H1 (cell line): ENCODE measurements around the gene TSPAN16. TPM values are rescaled to one million over a fixed set of nuclear protein-coding genes. Genes with fewer than 3 reads are reported as not detected.

Source experiments
- CTCF ChIA-PET: fragments of 300-600 bp; sonication (Branson Sonifier 250); formaldehyde crosslinking; loops from one replicate; lab custom pipeline; 2021; ENCODE audit not compliant: partially characterized antibody; lab: Charles Lee
- POLR2A ChIA-PET: fragments of 300-600 bp; sonication (Branson Sonifier 250); formaldehyde crosslinking; loops from one replicate; lab custom pipeline; 2021; ENCODE audit warnings: inconsistent platforms; ENCODE audit not compliant: partially characterized antibody; lab: Charles Lee
- DNase-seq, 2 experiments: peaks; one replicate each; pipeline versions ENCODE4 v3.0.0 to v3.0.0-alpha.2; 2010 to 2022; ENCODE audit warnings: low spot score in 2 of 2, low read depth in 1 of 2, mixed read lengths in 1 of 2
- FAIRE-seq: peaks from 2 replicates; lab custom pipeline; 2011; peaks lifted over from hg19 to GRCh38; lab: Jason Lieb, UNC
- H2AFZ ChIP-seq: 2 replicates; pipeline ENCODE4 v1.8.1; 2012; ENCODE audit warnings: low read length, inconsistent platforms
- H2AK5ac ChIP-seq: 2 replicates; pipeline ENCODE4 v1.6.1; 2013; ENCODE audit warnings: low read depth, low read length
- H2BK120ac ChIP-seq: replicated peaks from 2 replicates; pipeline ENCODE3; 2013; ENCODE audit warnings: low read depth, low read length, inconsistent platforms
- H2BK12ac ChIP-seq: 2 replicates; pipeline ENCODE4 v1.6.1; 2013; ENCODE audit warnings: low read depth, low read length
- H2BK15ac ChIP-seq: 2 replicates; pipeline ENCODE4 v1.6.1; 2013; ENCODE audit warnings: low read length
- H2BK20ac ChIP-seq: 2 replicates; pipeline ENCODE4 v1.6.1; 2013; ENCODE audit warnings: low read length
- H2BK5ac ChIP-seq: 2 replicates; pipeline ENCODE4 v1.6.1; 2013; ENCODE audit warnings: low read depth, low read length
- H3K14ac ChIP-seq: 2 replicates; pipeline ENCODE4 v1.6.1; 2013; ENCODE audit warnings: inconsistent platforms; ENCODE audit not compliant: insufficient read length
- H3K18ac ChIP-seq: 2 replicates; pipeline ENCODE4 v1.6.1; 2013; ENCODE audit warnings: low read length; ENCODE audit errors: extremely low read depth
- H3K23ac ChIP-seq: 2 replicates; pipeline ENCODE4 v1.6.1; 2013; ENCODE audit warnings: inconsistent platforms; ENCODE audit not compliant: insufficient read length
- H3K23me2 ChIP-seq: 2 replicates; pipeline ENCODE4 v1.6.1; 2013; ENCODE audit warnings: low read depth, low read length
- H3K27ac ChIP-seq: 2 replicates; pipeline ENCODE4 v1.6.1; 2011; ENCODE audit warnings: low read depth, low read length, inconsistent platforms
- H3K27me3 ChIP-seq, 4 experiments: replicated peaks in 1 of 4; 1 replicate in 1 of 4; 2 replicates in 3 of 4; pipeline versions ENCODE4 v1.6.1 to v1.8.1; 2011 to 2013; ENCODE audit warnings: low read length in 3 of 4, mild to moderate bottlenecking in 3 of 4, inconsistent platforms in 2 of 4, mixed read lengths in 2 of 4, moderate library complexity in 1 of 4; ENCODE audit not compliant: control insufficient read depth in 3 of 4, insufficient read depth in 3 of 4; ENCODE audit errors: extremely low read depth in 1 of 4
- H3K36me3 ChIP-seq, 4 experiments: 2 replicates each; pipeline versions ENCODE4 v1.6.1 to v1.8.1; 2011 to 2013; ENCODE audit warnings: mild to moderate bottlenecking in 4 of 4, low read length in 3 of 4, moderate library complexity in 2 of 4, control low read depth in 1 of 4, inconsistent platforms in 1 of 4; ENCODE audit not compliant: insufficient read depth in 4 of 4, control insufficient read depth in 2 of 4
- H3K4ac ChIP-seq: replicated peaks from 2 replicates; pipeline ENCODE3; 2013; ENCODE audit warnings: low read length, low read depth, mixed read lengths, inconsistent platforms; ENCODE audit not compliant: insufficient read length
- H3K4me1 ChIP-seq, 4 experiments: replicated peaks in 1 of 4; 1 replicate in 1 of 4; 2 replicates in 3 of 4; pipeline versions ENCODE4 v1.6.1 to v1.8.1; 2011 to 2013; ENCODE audit warnings: low read length in 3 of 4, inconsistent platforms in 2 of 4, mixed read lengths in 1 of 4; ENCODE audit not compliant: insufficient read depth in 4 of 4, control insufficient read depth in 3 of 4
- H3K4me2 ChIP-seq, 2 experiments: 2 replicates each; pipeline versions ENCODE4 v1.6.1 to v1.8.1; 2011 to 2013; ENCODE audit warnings: low read depth in 2 of 2, low read length in 2 of 2, control low read depth in 1 of 2, inconsistent platforms in 1 of 2, mild to moderate bottlenecking in 1 of 2; ENCODE audit not compliant: insufficient read depth in 1 of 2
- H3K4me3 ChIP-seq, 4 experiments: fragments of 200-600, 300-600 bp in 1 of 4; sonication (generic), shearing (Covaris generic), sonication (Bioruptor Twin) in 1 of 4; 2 replicates each; pipeline versions ENCODE4 v1.5.1 to v1.8.1; 2011 to 2016; ENCODE audit warnings: low read length in 4 of 4, low read depth in 3 of 4, control low read depth in 2 of 4, inconsistent platforms in 2 of 4, mild to moderate bottlenecking in 2 of 4, mixed read lengths in 1 of 4, moderate library complexity in 1 of 4; ENCODE audit not compliant: insufficient read depth in 2 of 4; ENCODE audit errors: extremely low read depth in 1 of 4
- H3K56ac ChIP-seq: replicated peaks from 2 replicates; pipeline ENCODE3; 2013; ENCODE audit warnings: low read depth, mild to moderate bottlenecking, mixed read lengths, low read length, inconsistent platforms; ENCODE audit not compliant: insufficient read length
- H3K79me1 ChIP-seq: 2 replicates; pipeline ENCODE4 v1.6.1; 2013; ENCODE audit warnings: low read depth, low read length, control low read depth
- H3K79me2 ChIP-seq, 2 experiments: 2 replicates each; pipeline versions ENCODE4 v1.6.1 to v1.8.1; 2012 to 2013; ENCODE audit warnings: low read length in 2 of 2, mild to moderate bottlenecking in 2 of 2, inconsistent platforms in 1 of 2; ENCODE audit not compliant: insufficient read depth in 2 of 2, control insufficient read depth in 1 of 2
- H3K9ac ChIP-seq, 4 experiments: replicated peaks in 1 of 4; 1 replicate in 1 of 4; 2 replicates in 3 of 4; pipeline versions ENCODE4 v1.6.1 to v1.8.1; 2011 to 2013; ENCODE audit warnings: low read depth in 3 of 4, low read length in 3 of 4, control low read depth in 2 of 4, mild to moderate bottlenecking in 2 of 4, moderate library complexity in 2 of 4, inconsistent platforms in 1 of 4; ENCODE audit errors: extremely low read depth in 1 of 4
- H3K9me3 ChIP-seq, 2 experiments: 2 replicates each; pipeline versions ENCODE4 v1.6.1 to v1.8.1; 2012 to 2013; ENCODE audit warnings: mild to moderate bottlenecking in 2 of 2, moderate library complexity in 2 of 2, control low read depth in 1 of 2, inconsistent platforms in 1 of 2, low read depth in 1 of 2, low read length in 1 of 2, mixed read lengths in 1 of 2; ENCODE audit not compliant: insufficient read depth in 2 of 2
- H4K20me1 ChIP-seq, 2 experiments: replicated peaks in 1 of 2; 2 replicates each; pipeline versions ENCODE3 to v1.8.1; 2011 to 2013; ENCODE audit warnings: inconsistent platforms in 2 of 2, low read length in 2 of 2, mild to moderate bottlenecking in 1 of 2; ENCODE audit not compliant: insufficient read depth in 2 of 2, control insufficient read depth in 1 of 2
- H4K5ac ChIP-seq: 2 replicates; pipeline ENCODE4 v1.6.1; 2013; ENCODE audit warnings: low read length, low read depth, mixed read lengths, inconsistent platforms; ENCODE audit not compliant: insufficient read length
- H4K8ac ChIP-seq: 2 replicates; pipeline ENCODE4 v1.8.0; 2013; ENCODE audit warnings: mild to moderate bottlenecking, moderate library complexity, low read length, inconsistent platforms; ENCODE audit not compliant: insufficient read depth; ENCODE audit errors: extremely low read depth
- H4K91ac ChIP-seq: replicated peaks from 2 replicates; pipeline ENCODE3; 2013; ENCODE audit warnings: low read length, mixed read lengths, inconsistent platforms; ENCODE audit not compliant: insufficient read length
- BCL11A ChIP-seq, 2 experiments: IDR thresholded peaks; one replicate each; pipeline ENCODE4 v1.6.1; 2011; ENCODE audit warnings: low read depth in 2 of 2, low read length in 2 of 2, mild to moderate bottlenecking in 2 of 2
- BRCA1 ChIP-seq: IDR thresholded peaks from 2 replicates; pipeline ENCODE4 v1.6.1; 2012; ENCODE audit warnings: low read depth, low read length, improper control_type of control experiment
- CBX5 ChIP-seq: fragments of 300-800, 300-1000 bp; sonication (generic); IDR thresholded peaks from 2 replicates; pipeline ENCODE4 v1.7.1; 2016; ENCODE audit warnings: antibody characterized with exemption, low read length, low read depth
- CEBPB ChIP-seq: IDR thresholded peaks from 2 replicates; pipeline ENCODE4 v1.6.1; 2012; ENCODE audit warnings: low read depth, low read length
- CHD2 ChIP-seq: IDR thresholded peaks from 2 replicates; pipeline ENCODE4 v1.6.1; 2012; ENCODE audit warnings: low read length, improper control_type of control experiment
- CREB1 ChIP-seq: IDR thresholded peaks from 2 replicates; pipeline ENCODE4 v1.6.1; 2012; ENCODE audit warnings: inconsistent platforms
- CTCF ChIP-seq, 3 experiments: IDR thresholded peaks; 1 replicate in 2 of 3; 2 replicates in 1 of 3; pipeline versions ENCODE4 v1.5.1 to v1.6.1; 2011; ENCODE audit warnings: low read length in 3 of 3, mild to moderate bottlenecking in 3 of 3, inconsistent platforms in 2 of 3, low read depth in 1 of 3, moderate library complexity in 1 of 3; ENCODE audit not compliant: insufficient read depth in 1 of 3; ENCODE audit errors: control extremely low read depth in 1 of 3
- EZH2 ChIP-seq: fragments of 200-600 bp; sonication (generic); IDR thresholded peaks from 2 replicates; pipeline ENCODE4 v1.7.1; 2012; ENCODE audit warnings: low read depth, mild to moderate bottlenecking, moderate library complexity, low read length, inconsistent platforms; ENCODE audit not compliant: severe bottlenecking
- GABPA ChIP-seq: IDR thresholded peaks from 2 replicates; pipeline ENCODE4 v1.6.1; 2011; ENCODE audit warnings: mild to moderate bottlenecking, low read length, moderate library complexity, borderline replicate concordance; ENCODE audit not compliant: insufficient read depth
- RBBP5 ChIP-seq: IDR thresholded peaks from 2 replicates; pipeline ENCODE4 v1.7.1; 2012; ENCODE audit warnings: low read depth, mild to moderate bottlenecking, inconsistent platforms, low read length, moderate library complexity, borderline replicate concordance
- SIRT6 ChIP-seq: IDR thresholded peaks from one replicate; pipeline ENCODE4 v1.7.1; 2012; ENCODE audit warnings: low read length, inconsistent platforms
- SP4 ChIP-seq: IDR thresholded peaks from 2 replicates; pipeline ENCODE4 v1.6.1; 2012; ENCODE audit warnings: low read length, inconsistent platforms
- SUZ12 ChIP-seq: fragments of 200-600 bp; sonication (generic); IDR thresholded peaks from 2 replicates; pipeline ENCODE4 v1.6.1; 2012; ENCODE audit warnings: mild to moderate bottlenecking, inconsistent platforms, low read length, moderate library complexity, mixed read lengths
- WGBS, 2 experiments: shearing (Covaris generic) in 1 of 2; methylation state at CpG; one replicate each; pipeline versions ENCODE4 v1.1.6 to v1.1.7; 2013 to 2015; ENCODE audit warnings: low lambda C conversion rate in 2 of 2, mixed read lengths in 2 of 2, inconsistent platforms in 1 of 2, low coverage in 1 of 2, missing lambda C conversion rate in 1 of 2; ENCODE audit not compliant: insufficient replicate concordance in 2 of 2, insufficient coverage in 1 of 2, insufficient read length in 1 of 2; ENCODE audit errors: extremely low coverage in 1 of 2, missing lambda C conversion rate in 1 of 2; 5-methylcytosine and 5-hydroxymethylcytosine counted together
- polyA plus RNA-seq, 7 experiments: library from polyadenylated mRNA; depleted of rRNA in 3 of 7; stranded (reverse) in 5 of 7; unstranded in 2 of 7; fragments of >200 nt in 5 of 7; fragments of 200-250 nt in 2 of 7; gene quantifications; 1 replicate in 5 of 7; 2 replicates in 1 of 7; 4 replicates in 1 of 7; pipeline versions ENCODE4 v1.2.1 to v1.2.3, GENCODE V29; 2011 to 2013; ENCODE audit warnings: missing spikeins in 2 of 7, mixed read lengths in 2 of 7
- total RNA-seq: library from RNA; stranded (reverse); fragmentation: NEBNext Ultra II Directional; extraction: Animal tissue kit (Norgen Biotek cat#: 25700); gene quantifications from 2 replicates; pipeline ENCODE4 v1.2.1, GENCODE V29; 2021

The TSPAN16 gene
- total and polyA plus RNA-seq, 2 of the 8 experiments (the other 6 are each of a cell fraction or from before 2014, with no cell fraction given), result not detected

GRCh38 chr19:11300811-11301120, 4.8 kb downstream of the TSPAN16 start:
- Histone ChIP-seq H3K79me1 (no peaks in the 10 kb centered on the region), H3K9me3 (no peaks in the 10 kb centered on the region), H3K9ac (no peak overlapping the region), H2BK5ac (no peak overlapping the region), H4K20me1 (no peaks in the 10 kb centered on the region), H3K27me3 (no peaks in the 10 kb centered on the region; a peak in 2 of 7 replicates), H3K23me2 (no peaks in the 10 kb centered on the region), H2BK15ac (no peak overlapping the region), H3K23ac (no peak overlapping the region), H3K4me1 (peaks cover 0 to 2% (median under 1%) of the 10 kb centered on the region in 4 experiments; a peak in 2 of 7 replicates), H3K18ac (no peak overlapping the region), H3K4me3 (no peak overlapping the region), H3K79me2 (no peaks in the 10 kb centered on the region), H3K36me3 (no peaks in the 10 kb centered on the region), H2AFZ (no peak overlapping the region), H4K8ac (no peak overlapping the region), H3K27ac (no peak overlapping the region), H2BK12ac (no peak overlapping the region; the same call in 1 of the 2 replicates), H2BK20ac (no peak overlapping the region), H4K91ac (no peak overlapping the region), H3K14ac (no peak overlapping the region), H3K4ac (no peak overlapping the region), H3K4me2 (no peak overlapping the region), H3K56ac (no peak overlapping the region), H2AK5ac (no peak overlapping the region), H4K5ac (no peak overlapping the region), H2BK120ac (no peak overlapping the region)
- FAIRE-seq (no peak), DNase-seq (no peak)
- POLR2A ChIA-PET, result no interaction called here
- no peak for TF ChIP-seq SUZ12
- TF ChIP-seq SIRT6, result no peak
- TF ChIP-seq BCL11A (IDR thresholded peaks at IDR 0.05; ENCODE audit: low read depth in 2 of 2, low read length in 2 of 2), result no peak
- TF ChIP-seq CREB1, result no peak
- TF ChIP-seq SP4, result no peak
- TF ChIP-seq BRCA1, result no peak
- no peak for TF ChIP-seq CTCF (IDR thresholded peaks at IDR 0.05; ENCODE audit: control extremely low read depth in 1 of 3, insufficient read depth in 1 of 3, low read depth in 1 of 3, low read length in 3 of 3)
- TF ChIP-seq CHD2, result no peak
- no peak for TF ChIP-seq EZH2
- no peak for TF ChIP-seq CBX5
- TF ChIP-seq CEBPB, result no peak
- no peak for TF ChIP-seq GABPA
- TF ChIP-seq RBBP5, result no peak
- 86% methylated on average over 9 of the region's 11 CpGs; no CpG with 5 or more reads in 1 of the 2 experiments for WGBS, 2 experiments
- CTCF ChIA-PET, result interaction anchor here (0.9 kb wide), 1 partner anchor 82 kb away, joined by 3 read pairs; no protein-coding TSS in a partner anchor
